Glutamatergic neuron (in vitro differentiated cells): ENCODE results near the gene PHKB. TPM values are rescaled to one million over a fixed set of nuclear protein-coding genes. Genes with fewer than 3 reads are reported as not detected.

Experiments used
- DNase-seq: peaks from one replicate; pipeline ENCODE4 v3.0.0; 2022
- H3K27ac Mint-ChIP-seq: one replicate; pipeline ENCODE4 v1.8.0; 2020; ENCODE audit warnings: mild to moderate bottlenecking, mixed read lengths, inconsistent platforms; ENCODE audit not compliant: unreplicated experiment
- H3K27me3 Mint-ChIP-seq: one replicate; pipeline ENCODE4 v1.8.0; 2020; ENCODE audit warnings: mild to moderate bottlenecking, moderate library complexity, mixed read lengths, inconsistent platforms; ENCODE audit not compliant: unreplicated experiment
- H3K36me3 Mint-ChIP-seq: one replicate; pipeline ENCODE4 v1.8.0; 2020; ENCODE audit warnings: mild to moderate bottlenecking, mixed read lengths, inconsistent platforms; ENCODE audit not compliant: unreplicated experiment
- H3K4me1 Mint-ChIP-seq: one replicate; pipeline ENCODE4 v1.8.0; 2020; ENCODE audit warnings: mild to moderate bottlenecking, low read depth, mixed read lengths, inconsistent platforms; ENCODE audit not compliant: unreplicated experiment
- H3K4me3 Mint-ChIP-seq: one replicate; pipeline ENCODE4 v1.8.0; 2020; ENCODE audit warnings: mild to moderate bottlenecking, mixed read lengths, inconsistent platforms; ENCODE audit not compliant: unreplicated experiment
- H3K9me3 Mint-ChIP-seq: one replicate; pipeline ENCODE4 v1.8.0; 2020; ENCODE audit warnings: mild to moderate bottlenecking, moderate library complexity, mixed read lengths, inconsistent platforms; ENCODE audit not compliant: unreplicated experiment
- CTCF ChIP-seq: fragments of 200-600 bp; sonication (generic); IDR thresholded peaks from one replicate; pipeline ENCODE4 v1.5.0; 2021; ENCODE audit not compliant: partially characterized antibody, unreplicated experiment
- total RNA-seq: library from RNA; stranded (reverse); fragmentation: NEBNext Ultra II Directional; extraction: Animal tissue kit (Norgen Biotek cat#: 25700); gene quantifications from one replicate; pipeline ENCODE4 v1.2.1, GENCODE V29; 2021; ENCODE audit not compliant: unreplicated experiment

PHKB gene
- total RNA-seq, 1 donor from 2014 or later: 123 TPM

- H3K27ac Mint-ChIP-seq: no peak overlapping the region
- H3K4me3 Mint-ChIP-seq: no peak overlapping the region
- no peak for TF ChIP-seq CTCF
- H3K4me1 Mint-ChIP-seq: peaks cover 2% of the 10 kb centered on the region
- no peaks in the 10 kb centered on the region for H3K36me3 Mint-ChIP-seq
- no peaks in the 10 kb centered on the region for H3K9me3 Mint-ChIP-seq
- H3K27me3 Mint-ChIP-seq: no peaks in the 10 kb centered on the region
- no peak for DNase-seq
Observed at GRCh38 chr16:47577029-47577428, 115.9 kb downstream of the PHKB start.

DNA sequence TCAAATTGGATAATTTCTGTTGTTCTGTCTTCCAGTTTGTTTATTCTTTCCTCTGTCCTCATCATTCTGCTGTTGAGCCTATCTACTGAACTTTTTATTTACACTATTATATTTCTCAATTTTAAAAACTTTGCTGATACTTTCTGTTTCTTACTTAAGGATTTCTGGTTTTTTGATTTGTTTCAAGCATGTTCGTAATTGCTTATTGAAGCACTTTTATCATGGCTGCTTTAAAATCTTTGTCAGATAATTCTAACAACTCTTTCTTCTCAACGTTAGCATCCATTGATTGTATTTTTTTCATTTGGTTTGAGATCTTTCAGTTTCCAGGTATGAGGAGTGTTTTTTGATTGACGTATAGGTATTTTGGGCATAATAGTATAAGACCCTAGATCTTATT lies 116.9 kb downstream of the PHKB start:
- Mint-ChIP-seq H3K4me1 (peaks cover 2% of the 10 kb centered on the region), H3K36me3 (no peaks in the 10 kb centered on the region), H3K9me3 (no peaks in the 10 kb centered on the region), H3K27ac (no peak overlapping the region), H3K27me3 (no peaks in the 10 kb centered on the region), H3K4me3 (no peak overlapping the region)
- no peak for DNase-seq
- TF ChIP-seq CTCF: no peak

- no peak for TF ChIP-seq CTCF
- H3K36me3 Mint-ChIP-seq: no peaks in the 10 kb centered on the region
- no peaks in the 10 kb centered on the region for H3K9me3 Mint-ChIP-seq
- no peak overlapping the region for H3K4me3 Mint-ChIP-seq
- DNase-seq: no peak
- H3K4me1 Mint-ChIP-seq: peaks cover 2% of the 10 kb centered on the region
- no peak overlapping the region for H3K27ac Mint-ChIP-seq
- no peaks in the 10 kb centered on the region for H3K27me3 Mint-ChIP-seq
Observed at GRCh38 chr16:47578573-47578972, 117.4 kb downstream of the PHKB start.

- H3K9me3 Mint-ChIP-seq: no peaks in the 10 kb centered on the region
- H3K4me3 Mint-ChIP-seq: no peak overlapping the region
- H3K27me3 Mint-ChIP-seq: no peaks in the 10 kb centered on the region
- H3K27ac Mint-ChIP-seq: no peak overlapping the region
- no peaks in the 10 kb centered on the region for H3K36me3 Mint-ChIP-seq
- TF ChIP-seq CTCF: no peak
- no peak for DNase-seq
- no peaks in the 10 kb centered on the region for H3K4me1 Mint-ChIP-seq
Observed at GRCh38 chr16:47581114-47581513, 120.0 kb downstream of the PHKB start.

DNA sequence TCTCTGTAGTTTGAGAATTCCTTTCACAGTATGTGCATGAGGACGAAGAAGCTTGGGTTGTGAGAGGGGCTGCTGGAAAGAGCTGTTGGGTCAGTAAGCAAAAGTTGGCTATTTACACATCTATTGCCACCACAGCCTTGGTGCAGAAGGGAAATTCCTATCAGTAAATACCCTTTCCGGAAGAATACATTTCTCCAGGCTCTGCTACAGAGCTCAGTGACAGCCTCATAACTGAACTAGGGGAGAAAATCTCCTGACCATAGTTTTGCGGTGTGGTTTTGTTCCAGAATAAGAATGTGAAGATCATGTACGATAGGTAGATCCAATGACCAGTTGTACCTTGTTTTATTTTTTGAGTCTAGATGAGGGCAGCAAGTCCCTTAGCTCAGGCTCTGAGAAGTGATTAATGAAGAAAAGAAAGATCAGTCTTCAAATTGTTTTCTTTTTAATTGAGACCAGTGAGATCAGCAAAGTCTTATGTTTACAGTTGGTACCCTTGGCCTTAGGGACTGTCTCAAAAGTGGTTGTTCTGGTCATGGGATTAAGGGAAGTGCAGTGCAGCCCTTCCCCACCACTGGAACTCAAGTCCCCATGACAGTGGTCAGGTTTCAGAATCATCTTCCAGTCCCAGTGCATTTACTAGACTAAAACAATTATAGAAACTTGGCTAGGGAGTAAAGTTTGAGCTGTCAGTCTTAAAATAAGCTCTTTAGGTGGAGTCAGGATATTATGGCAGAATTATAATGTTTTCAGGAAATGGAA lies 123.5 kb downstream of the PHKB start:
- Mint-ChIP-seq H3K4me1 (no peaks in the 10 kb centered on the region), H3K36me3 (no peaks in the 10 kb centered on the region), H3K27me3 (no peaks in the 10 kb centered on the region), H3K27ac (no peak overlapping the region), H3K4me3 (no peak overlapping the region), H3K9me3 (no peaks in the 10 kb centered on the region)
- no peak for DNase-seq
- TF ChIP-seq CTCF: no peak
